Stomach smooth muscle (tissue), 2 donors: ENCODE measurements around the gene KCND3.
A peak's percentile ranks its signal among the peaks of the same experiment; 100 is the strongest.
"Not testable (repeated sequence)": the region's sequence is repeated elsewhere in the genome, so short reads cannot be mapped to it uniquely, and the experiment has no call there.

ENCODE experiments used
- H3K27ac ChIP-seq: one replicate; pipeline ENCODE4 v1.7.0; 2013; ENCODE audit warnings: mild to moderate bottlenecking, low read length, inconsistent platforms
- H3K27me3 ChIP-seq, 2 donors: one replicate each; pipeline ENCODE4 v1.7.0; 2013; ENCODE audit warnings: low read length in 2 of 2; ENCODE audit not compliant: insufficient read depth in 2 of 2, control insufficient read depth in 1 of 2
- H3K36me3 ChIP-seq, 2 donors: one replicate each; pipeline ENCODE4 v1.7.0; 2013; ENCODE audit warnings: low read length in 2 of 2; ENCODE audit not compliant: control insufficient read depth in 2 of 2, insufficient read depth in 2 of 2
- H3K4me1 ChIP-seq: one replicate; pipeline ENCODE4 v1.7.0; 2013; ENCODE audit warnings: low read length; ENCODE audit not compliant: control insufficient read depth, insufficient read depth
- H3K4me3 ChIP-seq, 2 donors: one replicate each; pipeline ENCODE4 v1.7.0; 2013; ENCODE audit warnings: low read length in 2 of 2
- H3K9ac ChIP-seq, 2 donors: one replicate each; pipeline ENCODE4 v1.7.0; 2013; ENCODE audit warnings: low read length in 2 of 2, mild to moderate bottlenecking in 1 of 2
- H3K9me3 ChIP-seq, 2 donors: one replicate each; pipeline ENCODE4 v1.7.0; 2013; ENCODE audit warnings: low read length in 2 of 2; ENCODE audit not compliant: control insufficient read depth in 2 of 2
- donor health status: healthy.
- donor health status: Pancreatic carcinoma.

The KCND3 gene

DNA sequence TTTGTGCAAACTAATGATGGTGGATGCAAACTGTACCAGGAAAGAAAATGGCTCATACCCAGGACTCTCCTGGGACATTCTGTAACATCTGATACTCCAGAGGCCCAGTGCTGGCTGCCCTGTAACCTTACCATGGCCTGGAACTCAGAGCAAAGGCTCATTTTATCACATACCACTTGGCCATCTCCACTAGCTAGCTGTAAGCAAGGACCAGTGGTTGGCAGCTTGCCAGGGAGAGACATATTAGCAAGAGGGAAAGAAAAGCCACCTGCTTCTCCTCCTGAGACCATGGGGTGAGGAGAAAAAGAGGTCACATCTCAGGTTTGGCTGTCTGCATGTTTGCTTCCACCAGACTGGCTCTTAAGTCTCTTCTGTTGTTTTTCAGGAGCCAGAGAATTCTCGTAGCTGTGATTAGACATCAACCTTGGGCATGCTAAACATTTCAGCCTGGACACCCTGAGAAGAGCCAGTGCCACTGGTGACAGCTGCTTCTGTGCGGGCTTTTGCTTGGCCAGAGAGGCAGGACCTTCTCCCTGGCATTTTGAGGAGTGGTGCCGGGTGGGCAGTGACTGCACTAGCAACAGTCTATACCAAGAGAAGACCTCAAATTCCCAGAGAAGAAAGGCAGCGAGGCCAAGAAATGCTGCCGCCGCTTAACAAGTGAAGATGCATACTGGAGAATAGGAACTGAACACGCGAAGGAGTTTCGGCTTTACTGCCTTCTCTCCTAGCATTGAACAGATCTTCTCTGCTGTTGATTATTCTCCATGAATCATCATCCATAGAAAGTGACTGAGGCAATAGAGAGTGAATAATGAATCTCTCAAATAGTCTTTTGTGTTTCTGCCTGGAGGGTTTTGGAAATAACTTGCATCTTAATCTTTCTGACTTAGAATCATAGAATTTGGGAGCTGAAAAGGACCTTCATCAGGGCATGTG lies 243.5 kb downstream of the KCND3 start:
- Histone ChIP-seq H3K4me3 (no peak overlapping the region), H3K27ac (peak overlapping the region; percentile 79), H3K36me3 (no peaks in the 10 kb centered on the region), H3K9ac (no peak overlapping the region), H3K27me3 (no peaks in the 10 kb centered on the region), H3K4me1 (peaks cover 61% of the 10 kb centered on the region), H3K9me3 (no peaks in the 10 kb centered on the region)

DNA sequence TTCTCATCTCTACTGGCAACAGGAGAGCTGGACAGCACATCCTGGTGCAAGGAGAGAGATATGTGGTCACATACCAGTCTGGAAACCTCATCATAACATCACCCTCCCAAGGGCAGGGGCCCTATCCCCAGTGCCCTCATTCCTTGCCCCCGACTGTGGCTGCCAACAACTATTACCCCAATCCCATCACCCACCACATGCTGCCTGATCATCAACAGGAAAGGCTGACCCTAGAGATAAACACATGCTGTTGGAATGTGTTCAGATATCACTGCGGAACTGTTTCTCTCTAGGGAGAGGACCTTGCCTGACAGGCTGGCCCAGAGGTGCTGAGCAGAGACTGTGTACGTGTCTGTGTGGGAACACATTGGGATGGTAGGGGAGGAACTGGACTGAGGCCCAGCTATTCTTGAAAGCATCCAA lies 245.8 kb downstream of the KCND3 start:
- no peaks in the 10 kb centered on the region for H3K9me3 ChIP-seq
- peaks cover 57% of the 10 kb centered on the region for H3K4me1 ChIP-seq
- H3K36me3 ChIP-seq, result no peaks in the 10 kb centered on the region
- H3K27me3 ChIP-seq, result no peaks in the 10 kb centered on the region
- no peak overlapping the region for H3K4me3 ChIP-seq
- H3K9ac ChIP-seq, result no peak overlapping the region
- no peak overlapping the region for H3K27ac ChIP-seq

DNA sequence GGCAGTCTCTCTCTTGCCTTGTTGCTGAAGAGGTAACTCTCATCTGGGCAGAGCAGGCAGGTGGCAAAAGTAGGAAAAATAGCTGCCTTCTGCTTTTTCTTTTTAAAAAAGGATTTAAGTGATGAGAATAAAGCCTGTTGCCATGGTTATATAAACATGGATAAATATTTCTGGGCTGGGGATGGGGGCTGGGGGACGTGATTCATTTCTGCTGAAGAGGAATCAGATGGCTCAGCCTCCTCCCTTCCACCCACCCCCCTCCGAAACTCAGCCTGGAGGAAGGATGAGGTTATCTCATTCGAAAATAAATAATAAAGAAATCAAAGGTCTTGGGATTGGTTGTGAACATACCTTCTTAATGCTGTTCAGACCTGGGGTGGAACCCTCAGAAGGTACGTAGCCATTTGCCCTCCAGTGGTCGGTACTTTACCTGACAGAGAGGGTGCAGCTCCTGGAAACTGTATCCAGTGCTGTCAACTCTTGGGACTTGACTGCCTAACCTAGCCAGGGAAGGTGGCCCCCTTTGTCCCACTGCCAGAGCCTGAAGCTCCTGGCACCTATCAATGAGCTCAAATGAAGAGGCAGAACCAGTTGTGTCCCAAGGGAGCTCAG lies 246.4 kb downstream of the KCND3 start:
- H3K4me3 ChIP-seq, result no peak overlapping the region
- peaks cover 57% of the 10 kb centered on the region for H3K4me1 ChIP-seq
- no peak overlapping the region for H3K27ac ChIP-seq
- H3K9me3 ChIP-seq, result no peaks in the 10 kb centered on the region
- H3K36me3 ChIP-seq, result no peaks in the 10 kb centered on the region
- no peak overlapping the region for H3K9ac ChIP-seq
- no peaks in the 10 kb centered on the region for H3K27me3 ChIP-seq

DNA sequence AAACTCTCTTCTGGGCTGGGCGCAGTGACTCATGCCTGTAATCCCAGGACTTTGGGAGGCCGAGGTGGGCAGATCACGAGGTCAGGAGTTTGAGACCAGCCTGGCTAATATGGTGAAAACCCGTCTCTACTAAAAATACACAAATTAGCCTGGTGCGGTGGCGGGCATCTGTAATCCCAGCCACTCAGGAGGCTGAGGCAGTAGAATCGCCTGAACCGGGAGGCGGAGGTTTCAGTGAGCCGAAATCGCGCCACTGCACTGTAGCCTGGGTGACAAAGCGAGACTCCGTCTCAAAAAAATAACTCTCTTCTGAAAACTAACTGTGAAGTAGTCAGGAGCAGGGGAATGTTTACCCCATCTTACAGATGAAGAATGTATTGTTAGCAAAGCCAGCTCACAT lies 247.2 kb downstream of the KCND3 start:
- H3K36me3 ChIP-seq, H3K27ac ChIP-seq, H3K27me3 ChIP-seq, H3K4me3 ChIP-seq, H3K9ac ChIP-seq, H3K9me3 ChIP-seq: not testable (repeated sequence)
- peaks cover 62% of the 10 kb centered on the region for H3K4me1 ChIP-seq

DNA sequence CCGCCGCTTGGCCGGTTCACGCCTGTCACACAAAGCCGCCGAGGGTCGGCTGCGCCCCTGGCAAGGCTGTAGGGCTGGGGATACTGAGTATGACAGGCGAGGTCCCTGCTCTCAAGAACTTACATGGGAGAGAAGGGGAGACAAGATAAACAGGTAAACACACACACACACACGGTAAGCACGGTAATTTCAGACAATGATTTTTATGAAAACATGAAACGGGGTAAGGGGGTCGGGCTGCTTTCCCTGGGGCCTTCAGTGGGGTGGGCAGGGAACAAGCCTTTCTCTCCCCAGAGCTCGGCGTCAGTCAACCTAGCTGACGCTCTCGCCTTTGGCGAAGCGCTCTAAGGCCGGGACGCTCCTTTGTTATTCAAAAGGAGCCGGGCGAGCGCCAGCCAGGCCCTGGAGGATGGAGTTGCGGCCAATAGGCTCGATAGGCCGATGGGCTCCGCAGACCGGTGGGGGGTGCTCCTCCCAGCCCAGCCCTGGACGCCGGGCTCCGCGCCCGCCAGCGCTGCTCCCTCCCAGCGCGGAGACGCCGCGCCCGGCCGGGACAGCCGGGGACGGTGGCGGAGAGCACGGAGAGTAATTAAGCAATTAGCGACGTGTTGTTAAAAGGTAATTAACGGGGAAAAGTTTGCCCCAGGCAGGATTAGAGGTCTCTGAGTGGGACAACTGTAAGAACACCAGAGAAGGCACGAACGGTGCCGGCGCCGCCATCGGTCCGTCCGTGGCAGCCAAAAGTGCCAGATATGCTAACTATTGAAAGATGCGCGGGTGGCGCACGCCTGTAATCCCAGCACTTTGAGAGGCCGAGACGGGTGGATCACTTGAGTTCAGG lies 249.3 kb downstream of the KCND3 start:
- Histone ChIP-seq H3K9ac (peak overlapping the region; percentile 68 to 90), H3K4me1 (peaks cover 69% of the 10 kb centered on the region), H3K27me3 (no peaks in the 10 kb centered on the region), H3K4me3 (peak overlapping the region; percentile 86 to 89), H3K27ac (peak overlapping the region; percentile 96), H3K9me3 (no peaks in the 10 kb centered on the region), H3K36me3 (no peaks in the 10 kb centered on the region)

DNA sequence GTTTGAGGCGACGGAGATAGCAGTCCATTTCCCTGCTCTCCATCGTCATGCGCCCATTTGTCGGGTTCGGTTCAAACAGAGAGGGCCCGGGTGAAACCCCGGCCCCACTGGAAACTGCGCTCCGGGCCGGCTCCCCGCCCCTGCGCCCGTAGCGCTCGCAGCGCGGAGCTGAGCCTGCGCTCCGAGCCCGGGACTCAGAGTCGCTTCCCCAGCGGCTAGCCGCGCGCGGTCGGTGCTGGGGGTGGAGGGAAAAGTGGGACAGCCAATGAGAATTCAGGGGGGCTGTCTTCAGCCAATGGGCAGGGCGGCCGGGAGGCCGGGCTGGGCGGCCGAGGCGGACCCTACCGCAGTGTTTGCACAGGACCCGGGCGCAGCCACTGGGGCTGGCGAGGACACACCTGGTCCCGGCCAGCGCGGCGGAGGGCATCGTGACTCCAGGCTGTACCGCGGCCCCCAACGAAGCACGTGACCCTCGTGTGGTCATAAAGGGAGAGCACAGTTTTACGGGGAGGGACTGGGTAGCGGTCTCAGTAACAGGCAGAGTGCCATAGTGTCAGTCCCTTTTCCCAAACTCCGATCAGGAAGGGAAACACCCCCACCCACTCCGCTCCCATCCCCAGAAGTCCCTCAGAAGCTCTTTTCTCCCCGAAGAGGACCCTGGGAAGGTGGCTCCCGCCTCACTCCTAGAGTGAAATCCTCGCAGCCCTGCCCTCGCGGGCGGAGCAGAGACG lies 250.1 kb downstream of the KCND3 start, which contains the start of gene INKA2:
INKA2 (minus strand) TSS at position 202 of the 731 bp plus-strand sequence; CDS start at position 49, 153 bp downstream.
- Histone ChIP-seq H3K4me3 (peak within 1 kb of the TSS; percentile 86 to 89), H3K4me1 (peaks cover 73% of the 10 kb centered on the region), H3K27me3 (no peaks in the 10 kb centered on the region), H3K36me3 (no peaks in the 10 kb centered on the region), H3K9me3 (no peaks in the 10 kb centered on the region), H3K9ac (peak within 1 kb of the TSS; percentile 69 to 90), H3K27ac (peak within 1 kb of the TSS; percentile 96)

DNA sequence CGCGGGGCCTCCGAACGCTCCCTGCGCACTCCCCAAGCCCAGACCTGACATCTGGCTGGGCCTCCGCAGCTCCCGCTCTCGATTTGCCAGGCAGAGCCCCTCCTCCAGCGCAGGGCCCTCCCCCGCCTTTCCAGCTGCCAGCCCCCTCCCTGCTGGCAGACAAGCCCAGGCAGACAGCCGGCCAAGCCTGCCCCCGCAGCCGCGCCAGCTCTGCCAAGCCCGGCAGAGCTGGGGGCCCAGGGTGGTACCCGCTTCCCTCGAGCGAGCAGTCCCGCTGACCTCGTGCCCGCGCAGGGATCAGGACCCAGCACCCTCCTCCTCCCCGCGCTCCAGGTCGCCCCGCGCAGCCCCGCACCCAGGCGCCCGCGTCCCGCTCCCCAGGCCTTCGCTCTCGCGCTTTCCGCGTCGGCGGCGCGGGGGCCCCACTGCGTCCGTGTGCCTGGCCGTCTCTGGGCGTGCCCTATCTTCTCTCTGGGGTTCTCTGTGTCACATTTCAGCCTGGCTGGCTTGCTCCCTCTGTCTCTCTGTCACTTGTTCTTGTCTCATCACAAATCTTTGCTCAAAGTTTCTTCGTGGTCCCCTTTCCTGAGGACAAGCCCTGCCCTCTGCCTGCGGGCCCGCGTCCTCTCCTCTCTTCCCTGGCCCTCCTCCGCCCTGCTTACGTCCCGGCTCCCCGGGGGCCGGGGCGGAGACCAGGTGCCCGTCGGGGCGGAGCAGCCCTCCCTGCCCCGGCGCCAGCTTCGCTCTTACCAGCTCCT lies 250.9 kb downstream of the KCND3 start:
- Histone ChIP-seq H3K4me1 (peaks cover 76% of the 10 kb centered on the region), H3K9ac (peak overlapping the region; percentile 69 to 90), H3K4me3 (peak overlapping the region; percentile 86 to 89), H3K36me3 (no peaks in the 10 kb centered on the region), H3K9me3 (no peaks in the 10 kb centered on the region), H3K27me3 (no peaks in the 10 kb centered on the region), H3K27ac (peak overlapping the region; percentile 96)

DNA sequence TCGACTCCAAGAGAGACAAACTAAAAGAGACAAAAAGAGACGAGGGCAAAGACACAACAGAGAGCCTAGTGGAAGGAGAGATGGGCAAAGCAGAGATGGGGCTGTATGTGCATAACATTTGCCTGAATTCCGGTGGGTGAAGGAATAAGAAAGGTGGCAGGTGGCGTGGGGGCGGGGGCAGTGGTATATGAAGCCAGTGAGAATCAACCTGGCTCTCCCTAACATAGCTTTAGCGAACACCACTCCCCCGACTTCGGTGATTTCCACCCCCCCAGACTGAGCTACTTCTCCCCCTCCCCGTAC lies 251.4 kb downstream of the KCND3 start:
- peak overlapping the region; percentile 86 to 89 for H3K4me3 ChIP-seq
- H3K36me3 ChIP-seq, result no peaks in the 10 kb centered on the region
- H3K27ac ChIP-seq, result peak overlapping the region; percentile 96
- no peaks in the 10 kb centered on the region for H3K9me3 ChIP-seq
- no peaks in the 10 kb centered on the region for H3K27me3 ChIP-seq
- peak overlapping the region; percentile 69 to 81 for H3K9ac ChIP-seq
- peaks cover 76% of the 10 kb centered on the region for H3K4me1 ChIP-seq

DNA sequence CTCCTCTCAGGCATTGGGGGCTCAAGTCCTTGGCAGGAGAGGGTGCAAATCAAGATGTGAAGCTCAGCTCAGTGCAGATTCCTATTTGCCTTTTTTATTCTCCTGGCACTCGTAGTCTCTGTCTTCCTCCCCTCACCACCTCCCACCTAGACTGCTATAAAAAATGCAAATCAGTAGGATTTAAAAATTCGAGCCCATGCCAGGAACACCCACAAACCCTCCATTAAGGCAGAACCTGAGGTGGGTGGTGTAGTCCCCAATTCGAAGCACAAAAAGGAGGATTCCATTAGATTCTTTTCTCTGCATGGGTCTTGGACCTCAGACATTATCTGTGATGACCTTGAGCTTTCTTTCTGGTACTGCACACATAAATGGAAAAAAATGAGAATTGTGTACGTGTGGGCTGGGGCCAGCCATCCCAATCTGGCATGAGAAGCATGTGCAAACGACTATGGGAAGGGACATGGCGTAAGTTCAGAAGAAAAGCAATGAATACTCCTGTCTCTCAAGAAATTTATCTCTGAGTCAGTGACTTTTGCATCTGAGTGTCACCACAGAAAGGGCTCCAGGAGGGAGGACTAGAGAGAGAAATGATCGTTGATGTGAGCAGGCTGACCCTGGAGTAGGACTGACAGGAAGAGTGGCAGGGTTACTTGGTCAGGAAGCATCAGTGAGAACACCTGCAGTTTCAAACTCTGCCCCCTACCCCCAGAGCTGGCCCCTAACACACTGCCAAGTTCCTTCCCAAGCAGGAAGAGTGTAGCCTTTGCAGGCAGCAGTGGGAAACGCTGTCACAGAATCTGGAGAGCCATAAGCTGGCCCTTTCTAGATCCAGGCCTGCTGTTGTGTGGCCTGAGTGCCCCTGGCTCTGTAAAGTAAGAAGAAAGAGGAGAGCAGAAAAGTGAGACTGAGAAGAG lies 252.0 kb downstream of the KCND3 start:
- Histone ChIP-seq H3K9ac (peak overlapping the region; percentile 69 to 81), H3K27ac (peak overlapping the region; percentile 96), H3K4me3 (peak overlapping the region; percentile 86 to 89), H3K36me3 (no peaks in the 10 kb centered on the region), H3K27me3 (no peaks in the 10 kb centered on the region), H3K4me1 (peaks cover 79% of the 10 kb centered on the region), H3K9me3 (no peaks in the 10 kb centered on the region)
